IMR-90 (cell line): ENCODE results near the gene DNAJC30. TPM values are rescaled to one million over a fixed set of nuclear protein-coding genes. Genes with fewer than 3 reads are reported as not detected.

Source experiments
- ATAC-seq: fragments of 200-7000 bp; cut with Tn5 transposase; 2 replicates; pipeline ENCODE4 v1.9.1; 2020; ENCODE audit warnings: low read depth, mild to moderate bottlenecking, moderate library complexity
- BruUV-seq: library from RNA; stranded (reverse); fragments of 400-500 nt; replicated peaks from 2 replicates; lab custom pipeline; 2021; lab: Mats Ljungman, UMichigan
- CTCF ChIA-PET: fragments of 300-600 bp; formaldehyde crosslinking; extraction: SDS; loops from one replicate; lab custom pipeline; 2021; ENCODE audit warnings: antibody characterized with exemption; lab: Yijun Ruan, JAX
- POLR2A ChIA-PET: fragments of 300-600 bp; sonication (Branson Sonifier 250); formaldehyde crosslinking; loops from one replicate; lab custom pipeline; 2022; ENCODE audit warnings: antibody characterized with exemption; ENCODE audit not compliant: unreplicated experiment; lab: Charles Lee
- DNase-seq: peaks from one replicate; pipeline ENCODE4 v3.0.0; 2013
- H2AFZ ChIP-seq: replicated peaks from 2 replicates; pipeline ENCODE3; 2013; ENCODE audit warnings: low read length, mild to moderate bottlenecking; ENCODE audit not compliant: poor library complexity
- H2AK5ac ChIP-seq: 2 replicates; pipeline ENCODE4 v1.6.1; 2013; ENCODE audit warnings: low read depth, low read length, inconsistent platforms
- H2AK9ac ChIP-seq: replicated peaks from 2 replicates; pipeline ENCODE3; 2013; ENCODE audit warnings: mild to moderate bottlenecking, low read depth, low read length, moderate library complexity; ENCODE audit not compliant: poor library complexity
- H2BK120ac ChIP-seq: 2 replicates; pipeline ENCODE4 v1.6.1; 2013; ENCODE audit warnings: low read depth, low read length, inconsistent platforms
- H2BK15ac ChIP-seq: 3 replicates; pipeline ENCODE4 v1.6.1; 2013; ENCODE audit warnings: low read depth, low read length, inconsistent platforms
- H2BK20ac ChIP-seq: 2 replicates; pipeline ENCODE4 v1.6.1; 2013; ENCODE audit warnings: low read depth, mild to moderate bottlenecking, inconsistent platforms, low read length, moderate library complexity
- H2BK5ac ChIP-seq: 2 replicates; pipeline ENCODE4 v1.6.1; 2013; ENCODE audit warnings: mild to moderate bottlenecking, low read depth, low read length, inconsistent platforms; ENCODE audit not compliant: poor library complexity, severe bottlenecking
- H3K14ac ChIP-seq: replicated peaks from 2 replicates; pipeline ENCODE4 v1.6.1; 2013; ENCODE audit warnings: low read depth, low read length, inconsistent platforms
- H3K18ac ChIP-seq: 2 replicates; pipeline ENCODE4 v1.6.1; 2013; ENCODE audit warnings: low read depth, low read length, control low read depth
- H3K23ac ChIP-seq: 2 replicates; pipeline ENCODE4 v1.6.1; 2013; ENCODE audit warnings: low read depth, low read length, inconsistent platforms
- H3K27ac ChIP-seq: 2 replicates; pipeline ENCODE4 v1.5.1; 2013; ENCODE audit warnings: mild to moderate bottlenecking, control low read depth, low read length; ENCODE audit not compliant: insufficient read depth
- H3K27me3 ChIP-seq: 2 replicates; pipeline ENCODE4 v1.6.1; 2013; ENCODE audit warnings: low read length; ENCODE audit not compliant: control insufficient read depth, insufficient read depth
- H3K36me3 ChIP-seq: 2 replicates; pipeline ENCODE4 v1.6.1; 2013; ENCODE audit warnings: low read length, mixed read lengths; ENCODE audit not compliant: control insufficient read depth, insufficient read depth
- H3K4ac ChIP-seq: 2 replicates; pipeline ENCODE4 v1.6.1; 2013; ENCODE audit warnings: low read depth, low read length, inconsistent platforms
- H3K4me1 ChIP-seq: 2 replicates; pipeline ENCODE4 v1.6.1; 2013; ENCODE audit warnings: low read length, mixed read lengths; ENCODE audit not compliant: control insufficient read depth, insufficient read depth
- H3K4me2 ChIP-seq: 2 replicates; pipeline ENCODE4 v1.6.1; 2013; ENCODE audit warnings: low read depth, mild to moderate bottlenecking, control low read depth, low read length, moderate library complexity
- H3K4me3 ChIP-seq: 2 replicates; pipeline ENCODE4 v1.5.1; 2013; ENCODE audit warnings: low read depth, mild to moderate bottlenecking, control low read depth, low read length, moderate library complexity; ENCODE audit not compliant: insufficient read depth
- H3K56ac ChIP-seq: 2 replicates; pipeline ENCODE4 v1.6.1; 2013; ENCODE audit warnings: low read length, inconsistent platforms; ENCODE audit not compliant: insufficient read depth; ENCODE audit errors: extremely low read depth
- H3K79me1 ChIP-seq, 2 experiments: 2 replicates each; pipeline ENCODE4 v1.6.1; 2013; ENCODE audit warnings: low read length in 2 of 2, inconsistent platforms in 1 of 2, low read depth in 1 of 2
- H3K9ac ChIP-seq: 2 replicates; pipeline ENCODE4 v1.6.1; 2013; ENCODE audit warnings: low read depth, low read length, control low read depth
- H3K9me1 ChIP-seq: 2 replicates; pipeline ENCODE4 v1.6.1; 2013; ENCODE audit warnings: low read length, inconsistent platforms; ENCODE audit not compliant: insufficient read depth
- H3K9me3 ChIP-seq: 2 replicates; pipeline ENCODE4 v1.6.1; 2013; ENCODE audit warnings: low read length; ENCODE audit not compliant: control insufficient read depth, insufficient read depth
- H4K20me1 ChIP-seq: 2 replicates; pipeline ENCODE4 v1.6.1; 2013; ENCODE audit warnings: low read length, inconsistent platforms; ENCODE audit not compliant: insufficient read depth
- H4K5ac ChIP-seq: 2 replicates; pipeline ENCODE4 v1.6.1; 2013; ENCODE audit warnings: mild to moderate bottlenecking, low read depth, low read length, control low read depth
- H4K8ac ChIP-seq, 2 experiments: 2 replicates each; pipeline ENCODE4 v1.6.1; 2013; ENCODE audit warnings: low read depth in 2 of 2, low read length in 2 of 2, control low read depth in 1 of 2, inconsistent platforms in 1 of 2
- H4K91ac ChIP-seq: 2 replicates; pipeline ENCODE4 v1.6.1; 2013; ENCODE audit warnings: low read depth, low read length, inconsistent platforms; ENCODE audit not compliant: insufficient read depth
- BHLHE40 ChIP-seq: fragments of 150-350 bp; IDR thresholded peaks from 2 replicates; pipeline ENCODE4 v1.6.1; 2016; ENCODE audit warnings: mild to moderate bottlenecking, low read depth, low read length
- CEBPB ChIP-seq: IDR thresholded peaks from 2 replicates; pipeline ENCODE4 v1.6.1; 2012; ENCODE audit warnings: low read depth, low read length, improper control_type of control experiment
- CHD1 ChIP-seq: IDR thresholded peaks from 2 replicates; pipeline ENCODE4 v1.6.1; 2012; ENCODE audit warnings: low read depth, low read length, improper control_type of control experiment
- ELK1 ChIP-seq: fragments of 150-350 bp; IDR thresholded peaks from 2 replicates; pipeline ENCODE4 v1.6.1; 2016; ENCODE audit warnings: low read depth, mild to moderate bottlenecking, low read length, moderate library complexity, borderline replicate concordance
- FOS ChIP-seq: fragments of 150-350 bp; IDR thresholded peaks from 2 replicates; pipeline ENCODE4 v1.6.1; 2016; ENCODE audit warnings: low read depth, low read length
- MAZ ChIP-seq: IDR thresholded peaks from 2 replicates; pipeline ENCODE4 v1.6.1; 2012; ENCODE audit warnings: low read depth, mild to moderate bottlenecking, low read length, improper control_type of control experiment, moderate library complexity, borderline replicate concordance
- NFE2L2 ChIP-seq: fragments of 150-350 bp; IDR thresholded peaks from 2 replicates; pipeline ENCODE4 v1.6.1; 2016; ENCODE audit warnings: low read depth, mild to moderate bottlenecking, low read length
- POLR2A ChIP-seq: IDR thresholded peaks from 2 replicates; pipeline ENCODE4 v1.6.1; 2012; ENCODE audit warnings: mild to moderate bottlenecking, low read depth, low read length
- RCOR1 ChIP-seq: IDR thresholded peaks from 2 replicates; pipeline ENCODE4 v1.6.1; 2012; ENCODE audit warnings: mild to moderate bottlenecking, low read length, improper control_type of control experiment; ENCODE audit not compliant: insufficient replicate concordance
- WGBS, 2 experiments: methylation state at CpG; one replicate each; pipeline versions ENCODE4 v1.1.5 to v1.1.7; 2013; ENCODE audit warnings: missing lambda C conversion rate in 2 of 2; ENCODE audit not compliant: insufficient read length in 1 of 2; ENCODE audit errors: extremely low coverage in 2 of 2; 5-methylcytosine and 5-hydroxymethylcytosine counted together
- dilution Hi-C: fragments of 300-500 bp; cut with HindIII; formaldehyde crosslinking; loops from one replicate; pipeline ENCODE4 v1.14.3; 2018; ENCODE audit warnings: low sequenced_read_pairs; ENCODE audit not compliant: unreplicated experiment
- in situ Hi-C: fragments of 300-500 bp; cut with MboI; formaldehyde crosslinking; loops from 3 replicates; pipeline ENCODE4 v1.14.3; 2019; ENCODE audit warnings: low sequenced_read_pairs, inconsistent platforms, mixed read lengths
- intact Hi-C: fragments of 100-400 bp; cut with micrococcal nuclease; formaldehyde crosslinking; loops from 2 replicates; pipeline ENCODE4 v1.10.0; 2022
- polyA plus RNA-seq, 3 experiments: library from polyadenylated mRNA; depleted of rRNA; stranded (reverse); fragments of >200 nt; gene quantifications; 2 replicates each; pipeline ENCODE4 v1.2.3, GENCODE V29; 2012; ENCODE audit warnings: low replicate concordance in 1 of 3
- total RNA-seq: library from RNA; depleted of rRNA; stranded (reverse); fragments of >200 nt; gene quantifications from 2 replicates; pipeline ENCODE4 v1.2.3, GENCODE V29; 2012

DNAJC30 gene
- total and polyA plus RNA-seq, 2 of the 4 experiments (the other 2 are of a cell fraction): 1.6 to 9.0 TPM

GRCh38 chr7:73646785-73647724 is 36.2 kb downstream of the DNAJC30 start:
- ATAC-seq: no peak

More at GRCh38 chr7:73646785-73647724, 36.2 kb downstream of the DNAJC30 start:
- Histone ChIP-seq H2AFZ (peak overlapping the region; percentile 63), H2BK15ac (no peak overlapping the region), H2AK5ac (no peak overlapping the region), H3K9ac (no peak overlapping the region), H3K56ac (no peak overlapping the region), H2BK20ac (no peak overlapping the region), H2BK5ac (no peak overlapping the region), H4K91ac (no peak overlapping the region), H3K4me2 (no peak overlapping the region), H3K36me3 (no peaks in the 10 kb centered on the region), H3K27ac (no peak overlapping the region), H2AK9ac (no peak overlapping the region), H3K79me1 (no peaks in the 10 kb centered on the region), H3K14ac (no peak overlapping the region), H3K18ac (no peak overlapping the region), H3K9me1 (no peaks in the 10 kb centered on the region), H3K9me3 (no peaks in the 10 kb centered on the region), H3K4me3 (no peak overlapping the region), H3K23ac (no peak overlapping the region), H4K20me1 (no peaks in the 10 kb centered on the region), H3K4ac (no peak overlapping the region), H4K5ac (no peak overlapping the region), H4K8ac (no peak overlapping the region), H3K27me3 (peaks cover 78% of the 10 kb centered on the region), H3K4me1 (no peaks in the 10 kb centered on the region; the same call in 1 of the 2 replicates), H2BK120ac (no peak overlapping the region)
- no TSS peak for BruUV-seq
- TF ChIP-seq FOS: no peak
- TF ChIP-seq ELK1: no peak
- TF ChIP-seq CEBPB: no peak
- TF ChIP-seq BHLHE40: no peak
- TF ChIP-seq POLR2A: no peak
- no peak for TF ChIP-seq MAZ
- TF ChIP-seq RCOR1: no peak
- no peak for TF ChIP-seq CHD1
- TF ChIP-seq NFE2L2: no peak
- no CpG with 5 or more reads among the region's 16 CpGs for WGBS, 2 experiments
- intact Hi-C loops (no loop called here), dilution Hi-C loops (no loop called here), in situ Hi-C loops (no loop called here)
- no peak for DNase-seq
- POLR2A ChIA-PET: no interaction called here
- CTCF ChIA-PET: interaction anchor here (1.3 kb wide), 1 partner anchor 17 kb away, joined by 4 read pairs; no protein-coding TSS in a partner anchor
